Measurements from ENCODE around the gene SFTPB. TPM values are rescaled to one million over a fixed set of nuclear protein-coding genes. Genes with fewer than 3 reads are reported as not detected.
"Not testable (repeated sequence)": the region's sequence is repeated elsewhere in the genome, so short reads cannot be mapped to it uniquely, and the experiment has no call there.

Gene SFTPB
- total RNA-seq, result 1 to 10 TPM in 1 of 6 experiments, under 1 TPM in 3, not detected in 2; 0.06 to 1.1 (median 0.79) TPM
- long read RNA-seq, result 0 reads

DNA sequence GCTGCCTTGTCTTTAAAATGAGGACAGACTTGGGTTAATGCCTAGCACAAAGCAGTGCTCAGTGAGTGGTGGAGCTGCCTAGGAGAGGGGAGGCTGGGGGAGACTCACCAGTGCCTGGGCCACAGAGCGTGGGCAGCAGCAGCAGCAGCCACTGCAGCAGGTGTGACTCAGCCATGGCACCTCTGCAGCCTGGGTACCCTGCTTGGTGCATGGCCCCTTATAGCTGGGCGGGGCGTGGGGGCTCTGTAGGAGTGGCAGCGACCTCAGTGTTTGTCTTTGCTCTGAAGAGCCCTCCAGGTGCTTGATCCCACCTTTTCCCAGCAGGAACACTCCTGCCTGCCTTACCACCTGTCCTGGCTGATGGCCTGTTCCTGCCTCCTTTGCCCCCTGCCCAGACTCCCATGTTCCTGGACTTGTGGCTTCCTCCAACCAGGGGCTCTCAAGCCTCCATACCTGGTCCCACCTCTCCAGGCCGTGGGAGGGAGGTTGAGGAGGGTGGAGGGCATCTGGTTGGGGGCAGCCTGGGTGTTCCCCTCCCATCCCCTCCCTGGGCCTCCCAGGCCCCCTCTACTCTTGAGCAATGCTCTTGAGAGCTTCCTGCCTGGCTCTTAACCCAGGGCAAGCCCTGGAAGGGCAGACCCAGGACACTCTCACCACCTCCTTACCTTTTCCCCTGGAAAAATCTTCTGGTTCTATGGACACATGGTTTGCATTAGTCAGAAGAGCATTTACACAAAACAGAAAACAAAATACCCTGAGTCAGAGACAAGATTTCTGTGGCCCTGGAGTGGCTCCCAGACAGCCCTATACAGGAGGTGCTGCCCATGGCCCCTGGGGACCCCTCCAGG is at the start of gene SFTPB:
Gene SFTPB (minus strand): TSS at position 191 of the 848 bp plus-strand sequence. CDS start 16 bp downstream, at position 175.
- no peaks in the 10 kb centered on the region for H3K36me3 ChIP-seq
- no peaks in the 10 kb centered on the region for H3K9me3 ChIP-seq
- no peak within 1 kb of the TSS for H3K27ac ChIP-seq
- intact Hi-C loops (cut with DNase I), result no loop called here
- no peaks in the 10 kb centered on the region for H3K27me3 ChIP-seq
- H3K4me3 ChIP-seq, result no peak within 1 kb of the TSS
- DNase-seq (no peak), ATAC-seq (no peak)
- WGBS (ENCODE audit: insufficient coverage, low coverage, low lambda C conversion rate, missing lambda C conversion rate), result 50% methylated on average over 1 of the region's 5 CpGs
- TF ChIP-seq POLR2A (IDR thresholded peaks at IDR 0.05), result no peak
- TF ChIP-seq, protein P1, sequence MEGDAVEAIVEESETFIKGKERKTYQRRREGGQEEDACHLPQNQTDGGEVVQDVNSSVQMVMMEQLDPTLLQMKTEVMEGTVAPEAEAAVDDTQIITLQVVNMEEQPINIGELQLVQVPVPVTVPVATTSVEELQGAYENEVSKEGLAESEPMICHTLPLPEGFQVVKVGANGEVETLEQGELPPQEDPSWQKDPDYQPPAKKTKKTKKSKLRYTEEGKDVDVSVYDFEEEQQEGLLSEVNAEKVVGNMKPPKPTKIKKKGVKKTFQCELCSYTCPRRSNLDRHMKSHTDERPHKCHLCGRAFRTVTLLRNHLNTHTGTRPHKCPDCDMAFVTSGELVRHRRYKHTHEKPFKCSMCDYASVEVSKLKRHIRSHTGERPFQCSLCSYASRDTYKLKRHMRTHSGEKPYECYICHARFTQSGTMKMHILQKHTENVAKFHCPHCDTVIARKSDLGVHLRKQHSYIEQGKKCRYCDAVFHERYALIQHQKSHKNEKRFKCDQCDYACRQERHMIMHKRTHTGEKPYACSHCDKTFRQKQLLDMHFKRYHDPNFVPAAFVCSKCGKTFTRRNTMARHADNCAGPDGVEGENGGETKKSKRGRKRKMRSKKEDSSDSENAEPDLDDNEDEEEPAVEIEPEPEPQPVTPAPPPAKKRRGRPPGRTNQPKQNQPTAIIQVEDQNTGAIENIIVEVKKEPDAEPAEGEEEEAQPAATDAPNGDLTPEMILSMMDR (IDR thresholded peaks at IDR 0.05), result no peak
- H3K4me1 ChIP-seq, result no peaks in the 10 kb centered on the region

DNA sequence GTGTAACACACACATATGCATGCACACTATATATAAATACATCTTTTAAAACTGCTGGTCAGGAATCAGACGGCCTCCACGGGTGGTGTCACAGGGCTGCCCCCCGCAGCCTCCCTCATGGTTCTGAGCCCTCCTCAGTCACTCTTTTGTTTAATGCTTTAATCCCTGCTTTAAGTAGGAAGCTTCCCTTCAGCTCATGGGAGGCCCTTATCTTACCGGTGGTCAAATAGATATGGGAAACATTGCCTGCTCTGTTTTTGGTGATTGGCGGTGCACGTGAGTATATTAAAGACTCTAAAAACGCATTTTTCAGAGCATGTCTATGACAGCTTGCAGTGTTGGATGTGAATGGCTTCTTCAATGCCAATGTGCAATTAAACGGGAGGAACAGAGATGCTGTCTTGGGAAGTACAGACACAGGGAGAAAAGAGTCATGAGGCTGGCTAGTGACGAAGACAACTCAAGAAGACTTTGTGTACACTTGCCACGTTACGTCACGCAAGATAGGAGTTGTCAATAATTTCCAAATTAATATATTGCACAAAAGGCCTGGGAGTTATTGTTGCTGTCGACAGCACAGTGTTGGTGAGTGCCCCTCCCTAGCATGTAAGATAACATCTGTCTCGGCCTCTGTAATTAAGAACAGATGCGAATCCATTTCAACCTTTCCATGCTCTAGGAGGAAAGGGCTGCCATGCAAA is 49.5 kb upstream of the SFTPB start:
- peak in 1 of 3 donors; percentile 15 for DNase-seq
- H3K4me3 ChIP-seq, result no peak overlapping the region
- ATAC-seq, result no peak
- no peaks in the 10 kb centered on the region for H3K9me3 ChIP-seq
- no peak for TF ChIP-seq POLR2A (IDR thresholded peaks at IDR 0.05)
- TF ChIP-seq, protein P1 (IDR thresholded peaks at IDR 0.05), result no peak
- H3K27ac ChIP-seq, result no peak overlapping the region
- no peaks in the 10 kb centered on the region for H3K27me3 ChIP-seq
- intact Hi-C loops (cut with DNase I), result no loop called here
- H3K36me3 ChIP-seq, result no peaks in the 10 kb centered on the region
- peaks cover 0 to 22% (median 10%) of the 10 kb centered on the region in 4 donors for H3K4me1 ChIP-seq
- WGBS (ENCODE audit: insufficient coverage, low coverage, low lambda C conversion rate, missing lambda C conversion rate), result 78% methylated on average over 15 of the region's 15 CpGs

DNA sequence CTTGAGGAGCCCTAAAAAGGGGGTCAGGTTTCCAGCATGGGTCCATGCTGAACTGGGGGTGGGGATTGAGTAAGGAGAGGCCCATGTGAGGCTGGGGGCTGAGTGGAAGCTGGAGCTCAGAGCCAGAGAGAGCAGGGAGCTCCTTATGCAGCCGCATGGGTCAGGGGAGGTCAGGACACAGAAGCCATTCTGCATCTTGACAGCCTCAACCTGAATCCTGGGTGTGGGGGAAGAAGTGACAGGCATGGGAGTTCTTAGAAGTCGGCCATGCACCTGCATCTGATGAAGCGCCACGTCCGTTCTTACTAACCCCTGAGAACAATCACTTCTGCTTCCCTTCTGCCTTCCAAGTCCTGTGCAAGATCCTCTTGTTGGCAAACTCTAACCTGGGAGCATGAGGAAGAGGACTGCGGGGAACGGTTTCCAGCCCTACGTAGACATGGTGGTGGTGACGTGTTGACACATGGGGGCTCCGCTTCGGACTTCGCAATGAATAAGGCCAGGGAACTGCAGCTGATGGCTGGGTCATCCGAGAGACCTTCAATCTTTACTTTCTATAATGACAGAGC is 48.4 kb upstream of the SFTPB start:
- H3K4me1 ChIP-seq, result peaks cover 0 to 25% (median 13%) of the 10 kb centered on the region in 4 donors
- intact Hi-C loops (cut with DNase I), result no loop called here
- 42% methylated on average over 4 of the region's 13 CpGs for WGBS (ENCODE audit: insufficient coverage, low coverage, low lambda C conversion rate, missing lambda C conversion rate)
- H3K27me3 ChIP-seq, result no peaks in the 10 kb centered on the region
- H3K27ac ChIP-seq, result no peak overlapping the region
- no peak overlapping the region for H3K4me3 ChIP-seq
- no peaks in the 10 kb centered on the region for H3K9me3 ChIP-seq
- H3K36me3 ChIP-seq, result no peaks in the 10 kb centered on the region
- no peak for ATAC-seq
- TF ChIP-seq, protein P1 (IDR thresholded peaks at IDR 0.05), result no peak
- TF ChIP-seq POLR2A (IDR thresholded peaks at IDR 0.05), result no peak
- DNase-seq, result peak in 1 of 3 donors; percentile 37

DNA sequence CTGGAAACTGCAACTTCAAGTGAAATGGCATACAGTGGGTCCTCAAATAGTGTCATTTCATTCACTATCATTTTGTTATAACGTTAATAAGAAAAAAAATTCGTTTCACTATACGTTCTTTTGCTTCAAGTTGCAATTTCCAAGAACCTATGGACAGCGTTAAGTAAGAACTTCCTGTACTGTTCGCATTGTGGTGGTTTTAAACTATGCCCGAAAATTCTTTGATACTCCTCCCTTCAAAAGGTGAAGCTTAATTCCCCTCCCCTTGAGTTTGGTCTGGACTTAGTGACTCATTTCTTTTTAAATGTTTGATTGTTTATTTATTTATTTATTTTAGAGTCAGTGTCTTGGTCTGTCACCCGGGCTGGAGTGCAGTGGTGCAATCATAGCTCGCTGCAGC is 46.8 kb upstream of the SFTPB start:
- Histone ChIP-seq H3K9me3 (no peaks in the 10 kb centered on the region), H3K4me3 (no peak overlapping the region), H3K36me3 (no peaks in the 10 kb centered on the region), H3K27me3 (no peaks in the 10 kb centered on the region), H3K4me1 (peaks cover 0 to 32% (median 17%) of the 10 kb centered on the region in 4 donors), H3K27ac (peak overlapping the region in 1 of 3 donors; percentile 93)
- TF ChIP-seq, protein P1 (IDR thresholded peaks at IDR 0.05), result no peak
- no peak for TF ChIP-seq POLR2A (IDR thresholded peaks at IDR 0.05)
- intact Hi-C loops (cut with DNase I), result no loop called here
- no peak for DNase-seq
- 74% methylated on average over 8 of the region's 8 CpGs for WGBS (ENCODE audit: insufficient coverage, low coverage, low lambda C conversion rate, missing lambda C conversion rate)
- no peak for ATAC-seq

DNA sequence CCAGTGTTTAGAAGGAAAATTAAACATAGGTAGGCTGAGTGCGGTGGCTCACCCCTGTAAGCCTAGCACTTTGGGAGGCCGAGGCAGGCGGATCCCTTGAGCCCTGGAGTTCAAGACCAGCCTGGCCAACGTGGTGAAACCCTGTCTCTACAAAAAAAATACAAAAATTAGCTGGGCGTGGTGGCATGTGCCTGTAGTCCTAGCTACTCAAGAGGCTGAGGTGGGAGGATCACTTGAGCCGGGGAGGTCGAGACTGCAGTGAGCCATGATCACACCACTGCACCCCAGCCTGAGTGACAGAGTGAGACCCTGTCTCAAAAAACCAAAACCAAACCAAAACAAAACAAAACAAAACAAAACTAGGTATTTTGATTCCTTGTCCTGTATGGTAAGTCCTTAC is 46.4 kb upstream of the SFTPB start:
- ATAC-seq; H3K27me3 ChIP-seq; H3K4me3 ChIP-seq; H3K9me3 ChIP-seq; intact Hi-C loops (cut with DNase I); H3K36me3 ChIP-seq: not testable (repeated sequence)
- peaks cover 0 to 35% (median 19%) of the 10 kb centered on the region in 4 donors for H3K4me1 ChIP-seq
- H3K27ac ChIP-seq, result peak overlapping the region; percentile 75 to 93 (median 90)
- DNase-seq, result peak in 1 of 3 donors; percentile 25
- 87% methylated on average over 7 of the region's 7 CpGs for WGBS (ENCODE audit: insufficient coverage, low coverage, low lambda C conversion rate, missing lambda C conversion rate)
